ENCODE measurements around the gene ZNF805. TPM values are rescaled to one million over a fixed set of nuclear protein-coding genes. Genes with fewer than 3 reads are reported as not detected.
"Not testable (repeated sequence)": the region's sequence is repeated elsewhere in the genome, so short reads cannot be mapped to it uniquely, and the experiment has no call there.

The ZNF805 gene
- total and polyA plus RNA-seq, 4 donors: 0.38 to 19.8 (median 9.7) TPM

DNA sequence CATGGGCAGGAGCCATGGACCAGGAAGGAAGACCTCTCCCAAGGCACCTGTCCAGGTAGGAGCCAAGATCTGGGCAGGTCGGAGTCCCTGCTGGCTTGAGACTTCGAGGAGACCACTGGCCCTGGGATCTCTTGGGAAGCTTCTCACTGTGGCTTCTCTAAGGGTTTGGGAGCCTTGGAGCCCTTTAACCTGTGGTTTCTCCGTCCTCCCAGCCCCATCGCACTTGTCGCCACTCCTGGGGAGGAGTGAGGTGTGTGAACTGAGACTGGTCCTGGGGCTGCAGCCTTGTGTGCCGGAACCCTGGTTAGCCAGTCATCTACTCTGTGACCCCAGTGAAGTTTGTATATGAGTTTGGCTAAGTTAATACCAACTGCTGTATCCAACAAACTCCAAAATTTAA, 8.2 kb downstream of the ZNF805 start:
- Histone ChIP-seq H3K4me1 (ENCODE audit: control insufficient read depth in 1 of 2, insufficient read depth in 2 of 2, low read length in 2 of 2) (no peaks in the 10 kb centered on the region), H3K27ac (ENCODE audit: low read depth in 1 of 2, low read length in 2 of 2) (no peak overlapping the region), H3K36me3 (ENCODE audit: control insufficient read depth in 1 of 2, insufficient read depth in 2 of 2, low read length in 1 of 2) (peaks cover 42 to 46% of the 10 kb centered on the region in 2 donors), H3K9me3 (ENCODE audit: control insufficient read depth, low read length) (peaks cover 25% of the 10 kb centered on the region), H3K4me3 (ENCODE audit: low read length in 2 of 2) (no peak overlapping the region), H3K27me3 (ENCODE audit: control insufficient read depth in 1 of 2, insufficient read depth in 2 of 2, low read length in 1 of 2) (no peaks in the 10 kb centered on the region)
- ATAC-seq (ENCODE audit: low FRiP score) (no peak), DNase-seq (no peak)
- intact Hi-C loops (cut with DNase I): no loop called here
- WGBS, 2 donors: 81 to 93% methylated on average over 6 of the region's 6 CpGs

DNA sequence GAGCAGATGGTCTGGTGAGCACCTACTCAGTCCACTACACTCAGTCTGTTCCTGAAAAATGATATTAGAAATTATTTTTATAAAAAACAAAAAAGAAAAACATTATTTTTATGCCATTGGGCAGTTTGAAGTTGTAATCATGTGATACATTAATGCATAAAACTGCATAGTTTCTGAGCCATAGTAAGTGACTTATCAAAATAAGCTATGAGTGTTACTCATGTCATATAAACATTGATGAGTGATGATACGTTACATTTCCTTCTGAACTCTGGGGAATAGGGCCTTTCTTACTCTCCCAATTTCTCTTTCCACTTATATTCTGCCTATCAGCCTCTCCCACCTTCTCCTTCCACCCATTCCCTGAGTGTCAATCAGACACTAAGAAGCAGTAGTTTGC, 8.9 kb downstream of the ZNF805 start:
- H3K27ac ChIP-seq (ENCODE audit: low read depth in 1 of 2, low read length in 2 of 2): no peak overlapping the region

DNA sequence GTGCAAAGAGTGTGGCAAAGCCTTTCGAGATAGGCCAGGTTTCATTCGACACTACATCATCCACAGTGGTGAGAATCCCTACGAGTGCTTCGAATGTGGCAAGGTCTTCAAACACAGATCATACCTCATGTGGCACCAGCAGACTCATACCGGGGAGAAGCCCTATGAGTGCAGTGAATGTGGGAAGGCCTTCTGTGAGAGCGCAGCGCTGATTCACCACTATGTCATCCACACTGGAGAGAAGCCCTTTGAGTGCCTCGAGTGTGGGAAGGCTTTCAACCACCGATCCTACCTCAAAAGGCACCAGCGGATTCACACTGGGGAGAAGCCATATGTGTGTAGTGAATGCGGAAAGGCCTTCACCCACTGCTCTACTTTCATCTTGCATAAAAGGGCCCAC, 13.3 kb downstream of the ZNF805 start:
- H3K4me1 ChIP-seq (ENCODE audit: control insufficient read depth in 1 of 2, insufficient read depth in 2 of 2, low read length in 2 of 2); H3K27me3 ChIP-seq (ENCODE audit: control insufficient read depth in 1 of 2, insufficient read depth in 2 of 2, low read length in 1 of 2); DNase-seq; H3K4me3 ChIP-seq (ENCODE audit: low read length in 2 of 2); H3K27ac ChIP-seq (ENCODE audit: low read depth in 1 of 2, low read length in 2 of 2); ATAC-seq (ENCODE audit: low FRiP score); intact Hi-C loops (cut with DNase I): not testable (repeated sequence)
- Histone ChIP-seq H3K36me3 (ENCODE audit: control insufficient read depth in 1 of 2, insufficient read depth in 2 of 2, low read length in 1 of 2) (peaks cover 31 to 39% of the 10 kb centered on the region in 2 donors), H3K9me3 (ENCODE audit: control insufficient read depth, low read length) (peaks cover 26% of the 10 kb centered on the region)
- WGBS, 2 donors: 96 to 97% methylated on average over 11 of the region's 11 CpGs

More for the DNA sequence above, 8.9 kb downstream of the ZNF805 start:
- 65 to 87% methylated on average over 1 of the region's 1 CpG for WGBS, 2 donors
- H3K27me3 ChIP-seq (ENCODE audit: control insufficient read depth in 1 of 2, insufficient read depth in 2 of 2, low read length in 1 of 2): no peaks in the 10 kb centered on the region
- peaks cover 49% of the 10 kb centered on the region in 2 donors for H3K36me3 ChIP-seq (ENCODE audit: control insufficient read depth in 1 of 2, insufficient read depth in 2 of 2, low read length in 1 of 2)
- H3K4me1 ChIP-seq (ENCODE audit: control insufficient read depth in 1 of 2, insufficient read depth in 2 of 2, low read length in 2 of 2): no peaks in the 10 kb centered on the region
- DNase-seq (no peak), ATAC-seq (ENCODE audit: low FRiP score) (no peak)
- no peak overlapping the region for H3K4me3 ChIP-seq (ENCODE audit: low read length in 2 of 2)
- intact Hi-C loops (cut with DNase I): no loop called here
- H3K9me3 ChIP-seq (ENCODE audit: control insufficient read depth, low read length): peaks cover 31% of the 10 kb centered on the region

DNA sequence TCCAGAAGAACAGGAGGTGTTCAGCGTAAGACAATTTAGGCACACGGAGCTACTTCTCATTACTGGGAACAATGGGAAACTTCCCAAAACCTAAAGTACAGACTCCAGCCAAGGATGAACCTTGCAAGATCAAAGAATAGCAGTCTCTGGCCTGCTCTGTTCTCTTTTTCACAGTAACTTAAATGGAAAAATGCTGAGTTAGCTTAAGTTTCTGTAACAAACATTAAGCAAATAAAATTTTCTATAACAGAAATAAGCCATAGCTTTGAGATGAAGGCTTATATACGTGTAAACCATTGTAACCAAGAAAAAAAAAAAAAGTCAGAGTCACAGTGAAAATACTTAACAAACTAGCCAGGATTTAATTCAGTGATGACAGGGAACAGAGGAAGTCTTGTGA, 21.6 kb downstream of the ZNF805 start:
- ATAC-seq (ENCODE audit: low FRiP score) (no peak), DNase-seq (no peak)
- Histone ChIP-seq H3K36me3 (ENCODE audit: control insufficient read depth in 1 of 2, insufficient read depth in 2 of 2, low read length in 1 of 2) (peaks cover 6 to 12% of the 10 kb centered on the region in 2 donors), H3K9me3 (ENCODE audit: control insufficient read depth, low read length) (peaks cover 16% of the 10 kb centered on the region), H3K27me3 (ENCODE audit: control insufficient read depth in 1 of 2, insufficient read depth in 2 of 2, low read length in 1 of 2) (no peaks in the 10 kb centered on the region), H3K4me1 (ENCODE audit: control insufficient read depth in 1 of 2, insufficient read depth in 2 of 2, low read length in 2 of 2) (no peaks in the 10 kb centered on the region), H3K27ac (ENCODE audit: low read depth in 1 of 2, low read length in 2 of 2) (no peak overlapping the region), H3K4me3 (ENCODE audit: low read length in 2 of 2) (no peak overlapping the region)
- intact Hi-C loops (cut with DNase I): no loop called here
- WGBS, 2 donors: 91 to 92% methylated on average over 3 of the region's 3 CpGs

GRCh38 chr19:57263244-57263741, 22.9 kb downstream of the ZNF805 start:
- 90 to 94% methylated on average over 1 of the region's 1 CpG for WGBS, 2 donors
- DNase-seq (no peak), ATAC-seq (ENCODE audit: low FRiP score) (no peak)
- Histone ChIP-seq H3K27ac (ENCODE audit: low read depth in 1 of 2, low read length in 2 of 2) (no peak overlapping the region), H3K36me3 (ENCODE audit: control insufficient read depth in 1 of 2, insufficient read depth in 2 of 2, low read length in 1 of 2) (peaks cover 6 to 12% of the 10 kb centered on the region in 2 donors), H3K4me1 (ENCODE audit: control insufficient read depth in 1 of 2, insufficient read depth in 2 of 2, low read length in 2 of 2) (no peaks in the 10 kb centered on the region), H3K27me3 (ENCODE audit: control insufficient read depth in 1 of 2, insufficient read depth in 2 of 2, low read length in 1 of 2) (no peaks in the 10 kb centered on the region), H3K9me3 (ENCODE audit: control insufficient read depth, low read length) (peaks cover 20% of the 10 kb centered on the region), H3K4me3 (ENCODE audit: low read length in 2 of 2) (no peak overlapping the region)
- intact Hi-C loops (cut with DNase I): no loop called here

- Histone ChIP-seq H3K4me3 (ENCODE audit: low read length in 2 of 2) (no peak overlapping the region), H3K27ac (ENCODE audit: low read depth in 1 of 2, low read length in 2 of 2) (no peak overlapping the region), H3K36me3 (ENCODE audit: control insufficient read depth in 1 of 2, insufficient read depth in 2 of 2, low read length in 1 of 2) (peaks cover 0 to 2% of the 10 kb centered on the region in 2 donors), H3K9me3 (ENCODE audit: control insufficient read depth, low read length) (peaks cover 16% of the 10 kb centered on the region), H3K4me1 (ENCODE audit: control insufficient read depth in 1 of 2, insufficient read depth in 2 of 2, low read length in 2 of 2) (no peaks in the 10 kb centered on the region), H3K27me3 (ENCODE audit: control insufficient read depth in 1 of 2, insufficient read depth in 2 of 2, low read length in 1 of 2) (no peaks in the 10 kb centered on the region)
- ATAC-seq (ENCODE audit: low FRiP score) (no peak), DNase-seq (no peak)
- 74 to 76% methylated on average over 3 of the region's 3 CpGs for WGBS, 2 donors
- intact Hi-C loops (cut with DNase I): no loop called here
These were observed 26.9 kb downstream of the ZNF805 start for GRCh38 chr19:57267291-57267690.

DNA sequence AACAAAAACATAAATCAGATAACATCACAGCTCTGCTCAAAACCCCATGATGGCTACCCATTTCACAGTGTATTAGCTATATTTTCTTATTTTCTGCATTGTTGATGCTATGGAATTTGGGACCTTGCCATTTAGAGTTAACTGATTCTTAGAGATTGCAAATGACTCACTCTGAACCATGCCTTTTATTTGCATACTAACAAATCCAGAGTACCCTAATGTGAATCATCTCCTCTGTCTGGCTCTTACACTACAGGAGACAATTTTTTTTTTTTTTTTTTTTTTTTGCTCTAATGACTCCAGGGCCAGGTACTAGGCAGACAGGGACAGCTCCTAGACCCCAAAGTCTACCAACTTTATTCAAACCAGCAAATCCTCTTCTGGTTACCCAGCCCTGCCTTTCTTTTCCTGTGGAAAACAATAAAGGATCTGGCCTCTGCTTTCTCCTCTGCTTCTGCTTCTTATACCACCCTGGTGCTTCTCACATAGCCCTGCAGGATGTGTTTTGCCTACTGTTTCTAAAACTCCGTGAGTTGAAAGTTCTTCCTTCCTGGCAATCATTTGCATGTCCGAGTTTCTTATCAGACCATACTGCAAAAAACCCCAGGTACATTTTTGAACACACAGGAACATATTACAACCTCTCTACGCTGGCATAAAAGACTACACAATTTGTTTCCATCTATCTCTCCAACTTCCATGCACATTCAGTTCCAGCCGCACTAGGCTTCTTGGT, 29.3 kb downstream of the ZNF805 start:
- Histone ChIP-seq H3K9me3 (ENCODE audit: control insufficient read depth, low read length) (peaks cover 6% of the 10 kb centered on the region), H3K4me1 (ENCODE audit: control insufficient read depth in 1 of 2, insufficient read depth in 2 of 2, low read length in 2 of 2) (no peaks in the 10 kb centered on the region), H3K27ac (ENCODE audit: low read depth in 1 of 2, low read length in 2 of 2) (no peak overlapping the region), H3K27me3 (ENCODE audit: control insufficient read depth in 1 of 2, insufficient read depth in 2 of 2, low read length in 1 of 2) (no peaks in the 10 kb centered on the region), H3K36me3 (ENCODE audit: control insufficient read depth in 1 of 2, insufficient read depth in 2 of 2, low read length in 1 of 2) (peaks cover 0 to 2% of the 10 kb centered on the region in 2 donors), H3K4me3 (ENCODE audit: low read length in 2 of 2) (no peak overlapping the region)
- intact Hi-C loops (cut with DNase I): no loop called here
- ATAC-seq (ENCODE audit: low FRiP score) (no peak), DNase-seq (no peak)
- WGBS, 2 donors: 84 to 86% methylated on average over 4 of the region's 4 CpGs

DNA sequence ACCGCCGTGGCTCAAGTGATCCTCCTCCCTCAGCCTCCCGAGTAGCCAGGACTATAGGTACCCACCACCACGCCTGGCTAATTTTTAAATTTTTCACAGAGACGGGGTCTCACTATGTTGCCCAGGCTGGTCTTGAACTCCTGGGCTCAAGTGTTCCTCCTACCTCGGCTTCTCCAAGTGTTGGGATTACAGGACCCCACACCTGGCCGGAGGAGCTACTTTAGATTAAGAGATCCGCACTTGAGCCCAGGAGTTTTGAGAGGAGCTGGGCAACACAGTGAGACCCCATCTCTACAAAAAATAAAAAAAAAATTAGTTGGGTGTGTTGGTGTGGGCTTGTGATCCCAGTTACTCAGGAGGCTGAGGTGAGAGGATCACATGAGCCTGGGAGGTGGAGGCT, 30.8 kb downstream of the ZNF805 start:
- Histone ChIP-seq H3K27ac (ENCODE audit: low read depth in 1 of 2, low read length in 2 of 2) (no peak overlapping the region), H3K9me3 (ENCODE audit: control insufficient read depth, low read length) (peaks cover 6% of the 10 kb centered on the region), H3K4me3 (ENCODE audit: low read length in 2 of 2) (no peak overlapping the region), H3K4me1 (ENCODE audit: control insufficient read depth in 1 of 2, insufficient read depth in 2 of 2, low read length in 2 of 2) (no peaks in the 10 kb centered on the region), H3K36me3 (ENCODE audit: control insufficient read depth in 1 of 2, insufficient read depth in 2 of 2, low read length in 1 of 2) (peaks cover 0 to 2% of the 10 kb centered on the region in 2 donors), H3K27me3 (ENCODE audit: control insufficient read depth in 1 of 2, insufficient read depth in 2 of 2, low read length in 1 of 2) (no peaks in the 10 kb centered on the region)
- intact Hi-C loops (cut with DNase I): no loop called here
- DNase-seq: no peak
- 96 to 97% methylated on average over 8 of the region's 8 CpGs for WGBS, 2 donors
- no peak for ATAC-seq (ENCODE audit: low FRiP score)

DNA sequence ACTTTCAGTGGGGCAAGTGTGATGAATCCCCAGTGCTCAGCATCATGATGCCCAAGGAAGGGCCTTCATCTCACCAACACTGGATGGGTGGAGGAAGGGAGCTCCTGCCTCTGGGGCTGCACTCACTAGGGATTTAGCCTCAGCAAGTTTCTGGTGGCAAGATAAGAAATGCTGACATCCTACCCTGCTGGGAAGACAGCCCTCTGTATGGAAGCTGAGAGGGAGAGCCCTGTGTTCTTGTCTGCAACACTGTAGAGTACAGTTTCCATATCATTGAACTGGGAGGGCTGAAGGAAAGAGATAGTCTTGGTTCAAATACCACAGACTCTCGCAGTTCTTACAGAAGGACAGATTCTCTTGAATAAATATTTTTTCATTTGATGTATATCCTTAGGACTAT, 32.6 kb downstream of the ZNF805 start:
- Histone ChIP-seq H3K27me3 (ENCODE audit: control insufficient read depth in 1 of 2, insufficient read depth in 2 of 2, low read length in 1 of 2) (no peaks in the 10 kb centered on the region), H3K36me3 (ENCODE audit: control insufficient read depth in 1 of 2, insufficient read depth in 2 of 2, low read length in 1 of 2) (no peaks in the 10 kb centered on the region), H3K4me1 (ENCODE audit: control insufficient read depth in 1 of 2, insufficient read depth in 2 of 2, low read length in 2 of 2) (no peaks in the 10 kb centered on the region), H3K27ac (ENCODE audit: low read depth in 1 of 2, low read length in 2 of 2) (no peak overlapping the region), H3K9me3 (ENCODE audit: control insufficient read depth, low read length) (peaks cover 2% of the 10 kb centered on the region), H3K4me3 (ENCODE audit: low read length in 2 of 2) (no peak overlapping the region)
- no peak for ATAC-seq (ENCODE audit: low FRiP score)
- no peak for DNase-seq
- intact Hi-C loops (cut with DNase I): no loop called here
- WGBS, 2 donors: 78 to 88% methylated on average over 1 of the region's 1 CpG

Data from aorta (tissue), 5 donors.